A673 (cell line): ENCODE measurements around the gene MALT1. TPM values are rescaled to one million over a fixed set of nuclear protein-coding genes. Genes with fewer than 3 reads are reported as not detected.

Experiments used
- BruUV-seq: library from RNA; stranded (reverse); fragments of 400-500 nt; replicated peaks from 2 replicates; lab custom pipeline; 2021; lab: Mats Ljungman, UMichigan
- CTCF ChIA-PET: fragments of 300-600 bp; sonication (Branson Sonifier 250); formaldehyde crosslinking; loops from one replicate; lab custom pipeline; 2022; ENCODE audit warnings: antibody characterized with exemption; lab: Charles Lee
- POLR2A ChIA-PET: fragments of 300-600 bp; sonication (Branson Sonifier 250); formaldehyde crosslinking; loops from one replicate; lab custom pipeline; 2022; ENCODE audit warnings: antibody characterized with exemption; ENCODE audit not compliant: low non-redundant PET; lab: Charles Lee
- DNase-seq: peaks from one replicate; pipeline ENCODE4 v3.0.0-alpha.2; 2015; ENCODE audit warnings: low spot score
- H3K27ac ChIP-seq: fragments of 200-600 bp; sonication (generic); 2 replicates; pipeline ENCODE4 v1.5.1; 2016; ENCODE audit warnings: mixed run types, low read depth, mild to moderate bottlenecking, mixed read lengths, antibody characterized with exemption, low read length; ENCODE audit not compliant: poor library complexity, severe bottlenecking
- H3K27me3 ChIP-seq: fragments of 200-600 bp; sonication (generic); replicated peaks from 2 replicates; pipeline ENCODE4 v1.6.1; 2017; ENCODE audit warnings: mixed run types, low read depth, mild to moderate bottlenecking, mixed read lengths, antibody characterized with exemption, low read length; ENCODE audit not compliant: insufficient read depth, poor library complexity
- H3K36me3 ChIP-seq: fragments of 200-600 bp; sonication (generic); 2 replicates; pipeline ENCODE4 v1.6.1; 2016; ENCODE audit warnings: mixed run types, mild to moderate bottlenecking, mixed read lengths, antibody characterized with exemption, low read length; ENCODE audit not compliant: insufficient read depth, poor library complexity, severe bottlenecking
- H3K4me1 ChIP-seq: fragments of 200-600 bp; sonication (generic); 2 replicates; pipeline ENCODE4 v1.6.1; 2017; ENCODE audit warnings: mixed run types, mild to moderate bottlenecking, mixed read lengths, antibody characterized with exemption, low read length; ENCODE audit not compliant: insufficient read depth, poor library complexity, severe bottlenecking
- H3K4me3 ChIP-seq: fragments of 200-600 bp; sonication (generic); 2 replicates; pipeline ENCODE4 v1.5.1; 2016; ENCODE audit warnings: low read depth, mixed run types, mild to moderate bottlenecking, mixed read lengths, low read length; ENCODE audit not compliant: poor library complexity, severe bottlenecking
- H3K9me3 ChIP-seq: fragments of 200-600 bp; sonication (generic); 2 replicates; pipeline ENCODE4 v1.6.1; 2016; ENCODE audit warnings: mixed run types, low read depth, mild to moderate bottlenecking, mixed read lengths, antibody characterized with exemption, low read length; ENCODE audit not compliant: poor library complexity, severe bottlenecking
- EZH2 ChIP-seq: fragments of 200-600 bp; sonication (generic); IDR thresholded peaks from 2 replicates; pipeline ENCODE4 v1.6.1; 2017; ENCODE audit warnings: borderline replicate concordance, low read depth, mild to moderate bottlenecking, mixed read lengths, antibody characterized with exemption, low read length; ENCODE audit not compliant: poor library complexity, severe bottlenecking
- intact Hi-C: fragments of 100-400 bp; cut with micrococcal nuclease; formaldehyde crosslinking; loops from one replicate; pipeline ENCODE4 v1.10.0; 2022; ENCODE audit not compliant: unreplicated experiment
- total RNA-seq: library from RNA; stranded (reverse); gene quantifications from 2 replicates; pipeline ENCODE4 v1.2.3, GENCODE V29; 2021
- TF ChIP-seq, protein P1 (sequence below): fragments of 300-800, 200-600 bp; sonication (generic); conservative IDR thresholded peaks from 2 replicates; pipeline ENCODE4 v1.5.1; 2017; ENCODE audit warnings: low read depth, mild to moderate bottlenecking, antibody characterized with exemption, low read length, moderate library complexity, mixed read lengths

Gene MALT1
- total RNA-seq, 1 experiment from 2014 or later = 23.0 TPM

GRCh38 chr18:58633874-58634273, 37.4 kb upstream of the MALT1 start:
- no peak overlapping the region for H3K4me3 ChIP-seq
- no peaks in the 10 kb centered on the region for H3K36me3 ChIP-seq
- BruUV-seq = no TSS peak
- intact Hi-C loops = no loop called here
- ChIA-PET CTCF (no interaction called here), POLR2A (no interaction called here)
- no peaks in the 10 kb centered on the region for H3K9me3 ChIP-seq
- no peak overlapping the region for H3K27ac ChIP-seq
- TF ChIP-seq EZH2 = no peak
- TF ChIP-seq, protein P1, sequence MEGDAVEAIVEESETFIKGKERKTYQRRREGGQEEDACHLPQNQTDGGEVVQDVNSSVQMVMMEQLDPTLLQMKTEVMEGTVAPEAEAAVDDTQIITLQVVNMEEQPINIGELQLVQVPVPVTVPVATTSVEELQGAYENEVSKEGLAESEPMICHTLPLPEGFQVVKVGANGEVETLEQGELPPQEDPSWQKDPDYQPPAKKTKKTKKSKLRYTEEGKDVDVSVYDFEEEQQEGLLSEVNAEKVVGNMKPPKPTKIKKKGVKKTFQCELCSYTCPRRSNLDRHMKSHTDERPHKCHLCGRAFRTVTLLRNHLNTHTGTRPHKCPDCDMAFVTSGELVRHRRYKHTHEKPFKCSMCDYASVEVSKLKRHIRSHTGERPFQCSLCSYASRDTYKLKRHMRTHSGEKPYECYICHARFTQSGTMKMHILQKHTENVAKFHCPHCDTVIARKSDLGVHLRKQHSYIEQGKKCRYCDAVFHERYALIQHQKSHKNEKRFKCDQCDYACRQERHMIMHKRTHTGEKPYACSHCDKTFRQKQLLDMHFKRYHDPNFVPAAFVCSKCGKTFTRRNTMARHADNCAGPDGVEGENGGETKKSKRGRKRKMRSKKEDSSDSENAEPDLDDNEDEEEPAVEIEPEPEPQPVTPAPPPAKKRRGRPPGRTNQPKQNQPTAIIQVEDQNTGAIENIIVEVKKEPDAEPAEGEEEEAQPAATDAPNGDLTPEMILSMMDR = no peak
- peaks cover 14% of the 10 kb centered on the region for H3K4me1 ChIP-seq
- no peaks in the 10 kb centered on the region for H3K27me3 ChIP-seq
- no peak for DNase-seq

DNA sequence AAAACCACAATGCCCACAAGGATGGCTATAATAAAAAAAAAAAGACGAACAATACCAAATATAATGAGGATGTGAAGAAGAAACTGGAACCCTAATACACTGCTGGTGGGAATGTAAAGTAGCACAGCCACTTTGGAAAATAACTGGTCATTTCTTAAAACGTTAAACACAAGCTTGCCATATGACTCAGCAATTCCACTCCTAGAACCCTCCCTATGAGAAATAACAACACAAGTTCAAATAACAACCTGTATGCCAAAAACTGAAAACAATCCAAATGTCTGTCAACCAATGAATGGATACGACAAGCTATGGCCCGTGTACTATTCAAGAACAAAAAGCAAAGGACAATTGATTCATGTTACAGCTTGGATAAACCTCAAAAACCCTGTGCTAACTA, 35.4 kb upstream of the MALT1 start:
- DNase-seq = no peak
- ChIA-PET POLR2A (no interaction called here), CTCF (no interaction called here)
- H3K27ac ChIP-seq = no peak overlapping the region
- no peaks in the 10 kb centered on the region for H3K9me3 ChIP-seq
- H3K36me3 ChIP-seq = no peaks in the 10 kb centered on the region
- peaks cover 33% of the 10 kb centered on the region for H3K4me1 ChIP-seq
- H3K4me3 ChIP-seq = no peak overlapping the region
- no peaks in the 10 kb centered on the region for H3K27me3 ChIP-seq
- no TSS peak for BruUV-seq
- no peak for TF ChIP-seq EZH2
- TF ChIP-seq, protein P1 = no peak
- intact Hi-C loops = no loop called here

DNA sequence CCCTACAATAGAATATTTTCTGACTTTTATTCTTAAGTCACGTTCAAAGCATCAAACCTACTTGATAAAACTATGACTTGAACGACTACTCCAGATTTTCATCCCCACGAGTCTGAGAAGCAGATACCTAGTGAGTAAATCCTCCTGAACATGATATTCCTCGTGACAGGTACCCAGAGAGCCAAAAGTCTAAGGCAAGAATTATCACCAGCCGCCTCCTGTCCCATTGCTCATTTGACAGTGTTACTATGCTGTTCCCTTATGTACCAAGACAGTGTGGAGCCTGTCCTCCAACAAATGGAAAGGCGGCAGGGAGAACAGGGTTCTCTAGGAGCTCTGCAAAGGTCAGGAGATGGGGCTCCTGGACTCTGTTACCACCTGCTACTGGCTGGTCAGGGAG, 34.1 kb upstream of the MALT1 start:
- Histone ChIP-seq H3K36me3 (no peaks in the 10 kb centered on the region), H3K4me3 (no peak overlapping the region), H3K27me3 (no peaks in the 10 kb centered on the region), H3K9me3 (no peaks in the 10 kb centered on the region), H3K27ac (no peak overlapping the region), H3K4me1 (peaks cover 36% of the 10 kb centered on the region)
- no TSS peak for BruUV-seq
- CTCF ChIA-PET = interaction anchor here (0.6 kb wide), 1 partner anchor 24 kb away, joined by 4 read pairs; no protein-coding TSS in a partner anchor
- no peak for DNase-seq
- TF ChIP-seq, protein P1 = no peak
- TF ChIP-seq EZH2 = no peak
- intact Hi-C loops = no loop called here
- POLR2A ChIA-PET = no interaction called here
